ENCODE results near the gene MFF. TPM values are rescaled to one million over a fixed set of nuclear protein-coding genes. Genes with fewer than 3 reads are reported as not detected.
A peak's percentile ranks its signal among the peaks of the same experiment; 100 is the strongest.

MFF gene
- total RNA-seq, 1 experiment from 2014 or later, result 58.2 TPM

GRCh38 chr2:227406177-227407031 lies 81.4 kb downstream of the MFF start:
- DNase-seq (ENCODE audit: low spot score), result peak; percentile 96

Other genes with a start within 250 kb of the MFF start
- not detected in 2 replicates for gene COL4A4, start 161.0 kb upstream of the MFF start, total RNA-seq (2014; rRNA removed; shearing (Covaris generic))
- not detected in 2 replicates for gene COL4A3, start 160.6 kb upstream of the MFF start, total RNA-seq (2014; rRNA removed; shearing (Covaris generic))
- 0.36 TPM in 1 of 2 replicates, not detected in the other for gene TM4SF20, start 54.1 kb downstream of the MFF start, total RNA-seq (2014; rRNA removed; shearing (Covaris generic))
- not detected in 2 replicates for gene SCYGR1, start 62.7 kb downstream of the MFF start, total RNA-seq (2014; rRNA removed; shearing (Covaris generic))
- 38.0 and 40.9 TPM in 2 replicates for gene AGFG1, start 146.9 kb downstream of the MFF start, total RNA-seq (2014; rRNA removed; shearing (Covaris generic))

All from HT-29 (cell line).